Islet of Langerhans (tissue), 1 donor: ENCODE results near the gene PRDX1.
"Not testable (repeated sequence)": the region's sequence is repeated elsewhere in the genome, so short reads cannot be mapped to it uniquely, and the experiment has no call there.

Experiments used
- FAIRE-seq: peaks from one replicate; lab custom pipeline; 2011; peaks lifted over from hg19 to GRCh38; lab: Jason Lieb, UNC

The PRDX1 gene

GRCh38 chr1:45503462-45504360 lies 18.0 kb downstream of the PRDX1 start:
- no peak for FAIRE-seq

- no peak for FAIRE-seq
These were observed 20.2 kb downstream of the PRDX1 start for GRCh38 chr1:45501505-45501859.

GRCh38 chr1:45499415-45499769 lies 22.3 kb downstream of the PRDX1 start:
- FAIRE-seq = no peak

- FAIRE-seq = no peak
These were observed 23.4 kb downstream of the PRDX1 start for GRCh38 chr1:45498279-45498678.

GRCh38 chr1:45493116-45493697 lies 28.5 kb downstream of the PRDX1 start:
- FAIRE-seq = no peak

GRCh38 chr1:45492691-45493090 lies 29.0 kb downstream of the PRDX1 start:
- FAIRE-seq = no peak

- FAIRE-seq = no peak
These were observed 30.0 kb downstream of the PRDX1 start for GRCh38 chr1:45491487-45492260.

GRCh38 chr1:45490626-45491486 lies 30.8 kb downstream of the PRDX1 start, which contains the start of gene TESK2:
Gene TESK2 (minus strand): TSS chr1:45491163. CDS start chr1:45457785, 33,378 bp downstream.
- peak; percentile 98 for FAIRE-seq

GRCh38 chr1:45490121-45490625 lies 31.5 kb downstream of the PRDX1 start:
- no peak for FAIRE-seq

- FAIRE-seq = not testable (repeated sequence)
These were observed 32.3 kb downstream of the PRDX1 start for GRCh38 chr1:45489379-45489778.

GRCh38 chr1:45488666-45489377 lies 32.9 kb downstream of the PRDX1 start:
- FAIRE-seq = no peak

GRCh38 chr1:45485949-45486348 lies 35.7 kb downstream of the PRDX1 start:
- no peak for FAIRE-seq

GRCh38 chr1:45479039-45479748 lies 42.5 kb downstream of the PRDX1 start:
- no peak for FAIRE-seq

- FAIRE-seq = no peak
These were observed 43.4 kb downstream of the PRDX1 start for GRCh38 chr1:45478121-45478814.

- no peak for FAIRE-seq
These were observed 44.0 kb downstream of the PRDX1 start for GRCh38 chr1:45477646-45478045.

- FAIRE-seq = not testable (repeated sequence)
These were observed 47.5 kb downstream of the PRDX1 start for GRCh38 chr1:45474194-45474593.

- no peak for FAIRE-seq
These were observed 48.4 kb downstream of the PRDX1 start for GRCh38 chr1:45473302-45473701.

GRCh38 chr1:45470306-45470798 lies 51.3 kb downstream of the PRDX1 start:
- no peak for FAIRE-seq

GRCh38 chr1:45467353-45467752 lies 54.3 kb downstream of the PRDX1 start:
- not testable (repeated sequence) for FAIRE-seq

GRCh38 chr1:45465277-45465676 lies 56.4 kb downstream of the PRDX1 start:
- no peak for FAIRE-seq
